GM12878 (cell line): ENCODE results near the gene BUB1B. TPM values are rescaled to one million over a fixed set of nuclear protein-coding genes. Genes with fewer than 3 reads are reported as not detected.
A peak's percentile ranks its signal among the peaks of the same experiment; 100 is the strongest.

ENCODE experiments used
- KLF5 ChIP-seq: fragments of 450-650 bp; IDR thresholded peaks from 2 replicates; pipeline ENCODE4 v1.6.1; 2014; ENCODE audit warnings: mild to moderate bottlenecking; ENCODE audit not compliant: partially characterized antibody
- NBN ChIP-seq: fragments of 450-650 bp; IDR thresholded peaks from 2 replicates; pipeline ENCODE4 v1.6.1; 2016
- POLR2A ChIP-seq: IDR thresholded peaks from 2 replicates; pipeline ENCODE4 v1.6.1; 2011; ENCODE audit warnings: low read depth, mild to moderate bottlenecking, low read length
- POLR2AphosphoS5 ChIP-seq: IDR thresholded peaks from 2 replicates; pipeline ENCODE4 v1.6.1; 2011; ENCODE audit warnings: mild to moderate bottlenecking, low read length, inconsistent platforms
- RCOR1 ChIP-seq: conservative IDR thresholded peaks from 2 replicates; pipeline ENCODE4 v1.6.1; 2012; ENCODE audit warnings: low read depth, low read length, improper control_type of control experiment
- REST ChIP-seq: IDR thresholded peaks from 2 replicates; pipeline ENCODE4 v1.6.1; 2012; ENCODE audit warnings: mild to moderate bottlenecking, low read depth, low read length
- TAF1 ChIP-seq: IDR thresholded peaks from 2 replicates; pipeline ENCODE4 v1.6.1; 2011; ENCODE audit warnings: mild to moderate bottlenecking, low read depth, low read length, borderline replicate concordance
- ZNF687 ChIP-seq: fragments of 450-650 bp; IDR thresholded peaks from 2 replicates; pipeline ENCODE4 v1.6.1; 2017; ENCODE audit warnings: mild to moderate bottlenecking, moderate library complexity
- polyA plus RNA-seq, 11 experiments: library from polyadenylated mRNA; depleted of rRNA in 4 of 11; unstranded in 6 of 11; stranded (reverse) in 5 of 11; fragments of >200 nt; fragmentation: Nextera tagmentation in 4 of 11; fragmentation: Illumina TruSeq in 1 of 11; extraction: Ambion mirVana in 4 of 11; extraction: Trizol in 1 of 11; gene quantifications; 1 replicate in 1 of 11; 2 replicates in 10 of 11; pipeline versions ENCODE4 v1.2.1 to v1.2.3, GENCODE V29; 2011 to 2016; ENCODE audit warnings: inconsistent platforms in 2 of 11, missing spikeins in 2 of 11, low read depth in 1 of 11
- total RNA-seq, 4 experiments: library from RNA; depleted of rRNA in 3 of 4; stranded (reverse); fragments of >200 nt in 3 of 4; fragmentation: Illumina TruSeq in 1 of 4; extraction: Trizol in 1 of 4; gene quantifications; 2 replicates each; pipeline versions ENCODE4 v1.2.1 to v1.2.3, GENCODE V29; 2013 to 2021
- TF ChIP-seq, protein P1 (sequence below): IDR thresholded peaks from 2 replicates; pipeline ENCODE4 v1.6.1; 2012; ENCODE audit warnings: low read depth, low read length, improper control_type of control experiment
- TF ChIP-seq, protein P2 (sequence below): IDR thresholded peaks from 2 replicates; pipeline ENCODE4 v1.6.1; 2012; ENCODE audit warnings: low read depth, low read length, improper control_type of control experiment
- TF ChIP-seq, protein P3 (sequence below): IDR thresholded peaks from 2 replicates; pipeline ENCODE4 v1.6.1; 2012; ENCODE audit warnings: low read length, inconsistent platforms
- TF ChIP-seq, protein P4 (sequence below): fragments of 450-650 bp; conservative IDR thresholded peaks from 2 replicates; pipeline ENCODE4 v1.6.1; 2017; ENCODE audit warnings: mild to moderate bottlenecking, moderate library complexity

BUB1B gene
- total and polyA plus RNA-seq, 10 of the 15 experiments (the other 5 are each of a cell fraction or from before 2014, with no cell fraction given): 29.1 to 98.6 (median 77.3) TPM

DNA sequence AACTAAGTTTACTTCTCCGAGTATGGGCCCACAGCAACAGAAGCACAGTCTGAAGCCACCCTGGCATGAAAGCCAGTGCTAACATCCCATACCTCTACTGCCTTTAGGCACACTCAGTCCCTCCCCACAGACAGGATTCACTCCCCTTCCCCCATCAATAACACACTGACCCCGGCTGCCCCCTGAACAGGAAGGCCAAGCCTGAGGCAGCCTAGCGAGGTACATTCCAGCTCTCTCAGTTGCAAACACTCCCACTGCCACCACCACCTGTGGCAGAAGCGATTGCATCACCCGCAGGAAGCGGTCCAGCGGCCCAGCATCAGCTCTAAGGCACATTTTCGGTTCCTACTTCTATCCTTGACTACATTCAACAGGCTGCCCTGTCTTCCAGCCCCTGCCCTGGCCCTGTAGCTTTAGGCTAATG, 45.2 kb upstream of the BUB1B start (continued):
- TF ChIP-seq, protein P1, sequence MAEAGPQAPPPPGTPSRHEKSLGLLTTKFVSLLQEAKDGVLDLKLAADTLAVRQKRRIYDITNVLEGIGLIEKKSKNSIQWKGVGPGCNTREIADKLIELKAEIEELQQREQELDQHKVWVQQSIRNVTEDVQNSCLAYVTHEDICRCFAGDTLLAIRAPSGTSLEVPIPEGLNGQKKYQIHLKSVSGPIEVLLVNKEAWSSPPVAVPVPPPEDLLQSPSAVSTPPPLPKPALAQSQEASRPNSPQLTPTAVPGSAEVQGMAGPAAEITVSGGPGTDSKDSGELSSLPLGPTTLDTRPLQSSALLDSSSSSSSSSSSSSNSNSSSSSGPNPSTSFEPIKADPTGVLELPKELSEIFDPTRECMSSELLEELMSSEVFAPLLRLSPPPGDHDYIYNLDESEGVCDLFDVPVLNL: no peak
- TF ChIP-seq TAF1 (0 out of 2 replicates have a peak, but pooled peaks have one; percentile 30), POLR2AphosphoS5 (0 out of 2 replicates have a peak, but pooled peaks have one; percentile 33), POLR2A (peak; percentile 62), KLF5 (no peak), ZNF687 (peak; percentile 47; the same call in 1 of the 2 replicates), REST (peak; percentile 54; the same call in 1 of the 2 replicates), NBN (peak; percentile 69), RCOR1 (peak; percentile 81; the same call in 1 of the 2 replicates)
- TF ChIP-seq, protein P2, sequence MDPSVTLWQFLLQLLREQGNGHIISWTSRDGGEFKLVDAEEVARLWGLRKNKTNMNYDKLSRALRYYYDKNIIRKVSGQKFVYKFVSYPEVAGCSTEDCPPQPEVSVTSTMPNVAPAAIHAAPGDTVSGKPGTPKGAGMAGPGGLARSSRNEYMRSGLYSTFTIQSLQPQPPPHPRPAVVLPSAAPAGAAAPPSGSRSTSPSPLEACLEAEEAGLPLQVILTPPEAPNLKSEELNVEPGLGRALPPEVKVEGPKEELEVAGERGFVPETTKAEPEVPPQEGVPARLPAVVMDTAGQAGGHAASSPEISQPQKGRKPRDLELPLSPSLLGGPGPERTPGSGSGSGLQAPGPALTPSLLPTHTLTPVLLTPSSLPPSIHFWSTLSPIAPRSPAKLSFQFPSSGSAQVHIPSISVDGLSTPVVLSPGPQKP: no peak
- TF ChIP-seq, protein P3, sequence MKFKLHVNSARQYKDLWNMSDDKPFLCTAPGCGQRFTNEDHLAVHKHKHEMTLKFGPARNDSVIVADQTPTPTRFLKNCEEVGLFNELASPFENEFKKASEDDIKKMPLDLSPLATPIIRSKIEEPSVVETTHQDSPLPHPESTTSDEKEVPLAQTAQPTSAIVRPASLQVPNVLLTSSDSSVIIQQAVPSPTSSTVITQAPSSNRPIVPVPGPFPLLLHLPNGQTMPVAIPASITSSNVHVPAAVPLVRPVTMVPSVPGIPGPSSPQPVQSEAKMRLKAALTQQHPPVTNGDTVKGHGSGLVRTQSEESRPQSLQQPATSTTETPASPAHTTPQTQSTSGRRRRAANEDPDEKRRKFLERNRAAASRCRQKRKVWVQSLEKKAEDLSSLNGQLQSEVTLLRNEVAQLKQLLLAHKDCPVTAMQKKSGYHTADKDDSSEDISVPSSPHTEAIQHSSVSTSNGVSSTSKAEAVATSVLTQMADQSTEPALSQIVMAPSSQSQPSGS: peak; percentile 66; the same call in 1 of the 2 replicates
- TF ChIP-seq, protein P4, sequence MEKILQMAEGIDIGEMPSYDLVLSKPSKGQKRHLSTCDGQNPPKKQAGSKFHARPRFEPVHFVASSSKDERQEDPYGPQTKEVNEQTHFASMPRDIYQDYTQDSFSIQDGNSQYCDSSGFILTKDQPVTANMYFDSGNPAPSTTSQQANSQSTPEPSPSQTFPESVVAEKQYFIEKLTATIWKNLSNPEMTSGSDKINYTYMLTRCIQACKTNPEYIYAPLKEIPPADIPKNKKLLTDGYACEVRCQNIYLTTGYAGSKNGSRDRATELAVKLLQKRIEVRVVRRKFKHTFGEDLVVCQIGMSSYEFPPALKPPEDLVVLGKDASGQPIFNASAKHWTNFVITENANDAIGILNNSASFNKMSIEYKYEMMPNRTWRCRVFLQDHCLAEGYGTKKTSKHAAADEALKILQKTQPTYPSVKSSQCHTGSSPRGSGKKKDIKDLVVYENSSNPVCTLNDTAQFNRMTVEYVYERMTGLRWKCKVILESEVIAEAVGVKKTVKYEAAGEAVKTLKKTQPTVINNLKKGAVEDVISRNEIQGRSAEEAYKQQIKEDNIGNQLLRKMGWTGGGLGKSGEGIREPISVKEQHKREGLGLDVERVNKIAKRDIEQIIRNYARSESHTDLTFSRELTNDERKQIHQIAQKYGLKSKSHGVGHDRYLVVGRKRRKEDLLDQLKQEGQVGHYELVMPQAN: no peak
